Effector memory CD8-positive, alpha-beta T cell (primary cell): ENCODE measurements around the gene TLNRD1.

ENCODE experiments used
- ATAC-seq: fragments of 150-1000 bp; cut with Tn5 transposase; replicated peaks from 2 replicates; pipeline ENCODE4 v1.10.0; 2021; ENCODE audit warnings: mild to moderate bottlenecking, moderate library complexity
- DNase-seq, 3 experiments: peaks; one replicate each; pipeline ENCODE4 v3.0.0; 2021
- H3K27ac Mint-ChIP-seq, 2 donors: one replicate each; pipeline ENCODE4 v1.8.0; 2022; ENCODE audit warnings: mild to moderate bottlenecking in 2 of 2, mixed read lengths in 2 of 2, moderate library complexity in 2 of 2
- H3K27me3 Mint-ChIP-seq, 2 donors: one replicate each; pipeline ENCODE4 v1.8.0; 2022; ENCODE audit warnings: mixed read lengths in 2 of 2
- H3K36me3 Mint-ChIP-seq: one replicate; pipeline ENCODE4 v1.8.0; 2022; ENCODE audit warnings: mild to moderate bottlenecking, moderate library complexity, mixed read lengths; ENCODE audit not compliant: insufficient read depth
- H3K4me1 Mint-ChIP-seq, 2 donors: one replicate each; pipeline ENCODE4 v1.8.0; 2022; ENCODE audit warnings: low read depth in 2 of 2, mixed read lengths in 2 of 2
- H3K4me3 Mint-ChIP-seq, 2 donors: one replicate each; pipeline ENCODE4 v1.8.0; 2022; ENCODE audit warnings: mild to moderate bottlenecking in 2 of 2, mixed read lengths in 2 of 2, moderate library complexity in 2 of 2
- H3K9me3 Mint-ChIP-seq, 2 donors: one replicate each; pipeline ENCODE4 v1.8.0; 2022; ENCODE audit warnings: mixed read lengths in 2 of 2

Gene TLNRD1

GRCh38 chr15:81050259-81050658 lies 49.5 kb downstream of the TLNRD1 start:
- peaks cover 7 to 14% of the 10 kb centered on the region in 2 donors for H3K27me3 Mint-ChIP-seq
- H3K36me3 Mint-ChIP-seq: no peaks in the 10 kb centered on the region
- DNase-seq (no peak), ATAC-seq (no peak)
- no peaks in the 10 kb centered on the region for H3K4me1 Mint-ChIP-seq
- H3K9me3 Mint-ChIP-seq: peaks cover 0 to 6% of the 10 kb centered on the region in 2 donors
- H3K27ac Mint-ChIP-seq: no peak overlapping the region
- no peak overlapping the region for H3K4me3 Mint-ChIP-seq

GRCh38 chr15:81050805-81051204 lies 50.1 kb downstream of the TLNRD1 start:
- H3K27ac Mint-ChIP-seq: no peak overlapping the region
- peaks cover 0 to 3% of the 10 kb centered on the region in 2 donors for H3K9me3 Mint-ChIP-seq
- DNase-seq (no peak), ATAC-seq (no peak)
- H3K36me3 Mint-ChIP-seq: no peaks in the 10 kb centered on the region
- peaks cover 7 to 14% of the 10 kb centered on the region in 2 donors for H3K27me3 Mint-ChIP-seq
- no peaks in the 10 kb centered on the region for H3K4me1 Mint-ChIP-seq
- H3K4me3 Mint-ChIP-seq: no peak overlapping the region

- Mint-ChIP-seq H3K4me3 (no peak overlapping the region), H3K27ac (no peak overlapping the region), H3K9me3 (no peaks in the 10 kb centered on the region), H3K36me3 (no peaks in the 10 kb centered on the region), H3K4me1 (no peaks in the 10 kb centered on the region), H3K27me3 (peaks cover 7 to 14% of the 10 kb centered on the region in 2 donors)
- ATAC-seq (no peak), DNase-seq (no peak)
Measured at GRCh38 chr15:81052046-81052445, 51.3 kb downstream of the TLNRD1 start.

GRCh38 chr15:81053621-81054020 lies 52.9 kb downstream of the TLNRD1 start:
- Mint-ChIP-seq H3K4me3 (no peak overlapping the region), H3K9me3 (no peaks in the 10 kb centered on the region), H3K4me1 (no peaks in the 10 kb centered on the region), H3K27me3 (peaks cover 7 to 14% of the 10 kb centered on the region in 2 donors), H3K27ac (no peak overlapping the region), H3K36me3 (no peaks in the 10 kb centered on the region)
- no peak for DNase-seq
- ATAC-seq: no peak

GRCh38 chr15:81054236-81054635 lies 53.5 kb downstream of the TLNRD1 start:
- Mint-ChIP-seq H3K4me1 (no peaks in the 10 kb centered on the region), H3K36me3 (no peaks in the 10 kb centered on the region), H3K27me3 (peaks cover 7 to 14% of the 10 kb centered on the region in 2 donors), H3K9me3 (no peaks in the 10 kb centered on the region), H3K4me3 (no peak overlapping the region), H3K27ac (no peak overlapping the region)
- ATAC-seq (no peak), DNase-seq (no peak)
